Hematopoietic multipotent progenitor cell treated with erythropoietin and hydrocortisone succinate and interleukin-3 and kit ligand, for 17 days (in vitro differentiated cells): Measurements from ENCODE around the gene KCND1.
"Not testable (repeated sequence)": the region's sequence is repeated elsewhere in the genome, so short reads cannot be mapped to it uniquely, and the experiment has no call there.

Source experiments
- DNase-seq: peaks from one replicate; pipeline ENCODE4 v3.0.0-alpha.2; 2015; ENCODE audit warnings: low spot score

KCND1 gene

DNA sequence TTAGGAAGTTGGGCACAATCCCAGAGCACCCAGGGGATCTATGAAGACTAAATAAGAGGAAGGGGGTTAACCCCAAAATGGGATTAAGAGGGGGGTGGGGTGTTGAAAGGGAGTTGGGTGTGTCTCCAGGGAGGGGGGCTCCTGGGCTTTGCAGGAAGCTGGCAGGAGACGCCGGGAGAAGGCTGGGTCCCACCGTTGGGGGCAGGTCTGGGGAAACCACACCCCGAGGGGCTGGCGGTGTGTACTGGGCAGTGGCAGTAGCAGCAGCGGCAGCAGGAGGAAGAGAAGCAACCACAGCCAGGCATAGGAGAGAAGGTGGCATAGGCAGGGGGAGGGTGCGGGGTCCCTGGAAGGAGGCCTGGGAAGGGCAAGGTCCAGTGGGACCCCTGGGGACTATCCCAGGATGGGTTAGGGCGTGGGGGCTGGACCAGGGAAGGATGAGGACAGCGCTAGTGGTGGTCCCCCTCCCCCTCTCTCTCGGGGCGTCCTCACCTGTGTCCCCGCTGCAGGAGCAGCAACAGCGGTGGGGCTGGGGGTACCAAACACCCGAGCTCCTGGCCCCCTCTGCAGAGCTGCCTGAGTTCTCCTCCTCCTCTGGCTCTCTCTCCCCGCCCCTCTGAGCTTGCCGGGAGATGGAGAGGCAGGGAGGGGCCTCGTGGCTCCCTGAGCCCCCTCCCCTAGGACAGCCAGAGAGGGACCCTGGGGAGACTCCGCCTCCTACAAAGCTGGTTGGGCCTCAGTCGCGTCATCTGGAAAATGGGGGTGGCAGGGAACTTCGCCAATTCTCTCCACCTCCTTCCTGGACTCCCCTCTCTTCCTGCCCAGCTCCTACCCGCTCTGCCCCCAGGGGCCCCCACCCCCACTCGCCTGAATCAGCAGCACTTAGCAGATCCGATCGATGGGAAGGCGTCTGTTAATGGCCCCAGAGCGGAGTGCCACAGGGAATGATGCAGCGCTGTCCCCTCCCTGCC lies at the start of gene KCND1:
Gene KCND1, minus strand, starts transcription at position 596 of the 971 bp plus-strand sequence. CDS start 1,573 bp downstream, outside the sequence.
- DNase-seq: peak; percentile 8

DNA sequence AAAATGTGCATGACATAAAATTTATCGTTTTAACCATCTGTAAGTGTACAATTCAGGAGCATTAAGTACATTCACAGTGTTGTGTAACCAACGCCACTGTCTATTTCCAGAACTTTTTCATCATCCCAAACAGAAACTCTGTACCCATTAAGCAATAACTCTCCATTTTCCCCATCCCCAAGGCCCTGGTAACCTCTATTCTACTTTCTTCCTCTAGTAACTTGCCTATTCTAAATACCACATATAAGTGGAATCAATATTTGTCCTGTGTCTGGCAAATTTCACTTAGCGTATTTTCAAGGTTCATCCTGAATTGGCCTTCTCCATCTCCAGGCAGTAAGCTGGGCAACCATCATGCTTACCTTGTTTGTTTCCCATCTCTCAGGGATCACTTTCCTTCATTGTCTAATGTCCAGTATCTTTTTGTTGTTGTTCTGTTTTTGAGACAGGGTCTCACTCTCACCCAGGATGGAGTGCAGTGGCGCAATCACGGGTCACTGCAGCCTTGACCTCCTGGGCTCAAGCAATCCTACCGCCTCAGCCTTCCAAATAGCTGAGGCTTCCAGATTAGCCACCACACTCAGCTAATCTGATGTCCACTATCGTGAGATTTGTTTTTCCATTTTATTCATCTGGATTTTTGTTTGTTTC lies 48.1 kb upstream of the KCND1 start:
- DNase-seq: no peak

DNA sequence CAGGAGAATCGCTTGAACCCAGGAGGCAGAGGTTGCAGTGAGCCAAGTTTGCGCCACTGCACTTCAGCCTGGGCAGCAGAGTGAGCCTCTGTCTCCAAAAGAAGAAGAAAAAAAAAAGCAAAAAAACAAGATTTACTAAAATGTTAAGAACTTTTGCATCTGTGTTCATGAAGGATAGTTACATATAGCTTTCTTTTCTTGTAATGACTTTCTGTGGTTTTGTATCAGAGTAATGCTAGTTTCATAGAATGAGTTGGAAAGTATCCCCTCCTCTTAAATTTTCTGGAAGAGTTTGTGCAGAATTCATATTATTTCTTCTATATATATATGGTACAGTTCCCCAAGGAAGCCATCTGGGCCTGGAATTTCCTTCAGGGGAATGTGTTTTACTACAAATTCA lies 47.4 kb upstream of the KCND1 start:
- DNase-seq: no peak

DNA sequence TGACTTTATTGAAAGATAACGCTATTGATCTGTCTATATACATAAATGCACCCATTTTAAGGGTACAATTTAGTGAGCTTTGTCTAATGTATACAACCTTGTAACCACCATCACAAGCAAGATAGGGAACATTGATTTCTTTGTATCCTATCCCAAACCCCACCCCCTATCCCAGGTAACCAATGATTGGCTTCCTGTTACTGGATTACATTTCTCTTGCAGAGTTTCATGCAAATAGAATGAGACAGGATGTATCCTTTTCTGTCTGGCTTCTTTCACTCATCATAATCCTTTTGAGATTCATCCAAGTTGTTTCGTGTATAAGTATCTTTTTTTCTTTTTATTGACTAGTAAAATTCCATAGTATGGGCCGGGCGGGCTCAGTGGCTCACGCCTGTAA lies 32.1 kb upstream of the KCND1 start:
- no peak for DNase-seq

DNA sequence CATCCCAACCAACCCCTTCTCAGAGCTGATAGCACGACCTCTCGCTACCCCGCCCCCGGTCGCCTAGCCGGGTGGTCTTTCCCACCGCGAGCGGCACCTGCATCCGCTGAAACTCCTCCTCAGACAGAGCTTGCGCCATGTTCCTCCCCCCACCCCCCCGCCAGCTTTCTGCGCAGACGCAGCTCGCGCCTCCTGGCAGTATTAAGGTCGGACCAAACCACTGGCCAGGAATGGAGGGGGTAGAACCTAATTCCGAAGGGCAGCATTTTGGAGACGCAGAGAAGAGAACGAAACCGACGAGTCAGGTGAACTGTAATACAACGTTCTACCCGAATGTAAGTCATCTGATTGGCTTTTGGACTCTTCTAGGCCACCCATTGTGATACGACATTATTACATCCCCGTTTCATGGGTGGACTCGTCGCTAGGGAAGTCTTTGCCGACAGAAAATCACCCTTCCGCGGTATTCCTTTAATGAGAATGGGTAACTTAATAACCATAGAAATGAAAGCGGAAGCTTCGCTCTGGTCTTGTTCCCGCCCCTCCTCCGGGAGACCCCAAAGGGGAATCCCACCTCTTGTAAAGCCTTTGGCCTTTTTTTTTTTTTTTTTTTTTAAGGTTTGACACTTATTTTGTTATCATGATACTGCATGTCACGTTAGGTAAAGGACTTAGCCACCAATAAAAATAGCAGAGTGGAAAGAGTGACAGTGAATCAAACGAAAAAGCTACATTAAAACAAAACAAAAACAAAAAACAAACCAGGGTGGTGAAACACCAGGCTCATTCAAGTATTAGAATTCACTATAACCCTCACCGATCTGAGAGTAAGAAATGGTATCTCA lies 30.7 kb upstream of the KCND1 start, which contains the start of gene GRIPAP1:
Gene GRIPAP1, minus strand, starts transcription at position 174 of the 845 bp plus-strand sequence. Its CDS starts 35 bp downstream, at position 139.
- peak; percentile 91 for DNase-seq

DNA sequence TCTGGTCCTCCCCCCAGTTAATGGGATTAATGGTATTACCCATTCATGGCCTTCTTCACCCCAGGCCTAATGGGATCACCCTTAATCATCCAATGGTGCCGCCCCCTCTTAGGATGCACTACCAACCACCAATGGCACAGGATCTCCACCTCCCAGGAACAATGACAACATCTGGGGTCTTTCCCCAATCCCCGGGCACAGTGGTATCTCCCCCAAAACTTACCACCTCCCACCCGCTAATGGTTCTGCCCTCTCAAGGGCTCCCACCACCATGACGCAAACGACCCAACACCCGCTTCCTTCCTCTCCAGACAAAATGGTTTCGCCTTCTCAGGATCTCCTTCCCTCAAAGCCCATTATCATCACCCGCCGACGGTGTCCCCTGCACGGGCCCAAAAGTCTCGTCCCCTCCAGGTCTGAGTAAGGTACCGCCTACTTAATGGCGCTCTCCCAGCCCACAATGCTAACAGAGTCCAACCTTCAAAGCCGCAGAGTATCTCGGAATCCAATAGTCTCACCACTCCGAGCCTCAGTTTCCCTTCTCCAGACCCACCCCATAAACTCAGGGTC lies 30.0 kb upstream of the KCND1 start:
- DNase-seq: no peak

DNA sequence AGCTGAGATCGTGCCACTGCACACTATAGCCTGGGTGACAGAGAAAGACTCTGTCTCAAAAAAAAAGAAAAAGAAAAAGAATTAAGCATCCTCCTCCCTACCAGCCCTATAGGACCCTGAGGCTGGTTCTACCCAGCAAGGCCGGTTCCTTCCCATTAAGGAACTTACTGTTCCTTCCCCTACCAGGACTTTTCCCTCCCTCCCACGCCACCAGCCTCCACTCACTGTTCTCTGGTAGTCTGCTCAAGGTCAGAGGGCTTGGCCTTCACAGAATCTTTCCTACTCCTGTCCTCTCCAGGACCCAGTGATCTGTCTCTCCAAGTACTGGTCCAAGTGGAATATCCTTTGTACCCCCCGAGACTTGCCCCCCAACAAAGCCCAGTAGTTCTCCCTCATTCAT lies 29.0 kb upstream of the KCND1 start:
- no peak for DNase-seq

DNA sequence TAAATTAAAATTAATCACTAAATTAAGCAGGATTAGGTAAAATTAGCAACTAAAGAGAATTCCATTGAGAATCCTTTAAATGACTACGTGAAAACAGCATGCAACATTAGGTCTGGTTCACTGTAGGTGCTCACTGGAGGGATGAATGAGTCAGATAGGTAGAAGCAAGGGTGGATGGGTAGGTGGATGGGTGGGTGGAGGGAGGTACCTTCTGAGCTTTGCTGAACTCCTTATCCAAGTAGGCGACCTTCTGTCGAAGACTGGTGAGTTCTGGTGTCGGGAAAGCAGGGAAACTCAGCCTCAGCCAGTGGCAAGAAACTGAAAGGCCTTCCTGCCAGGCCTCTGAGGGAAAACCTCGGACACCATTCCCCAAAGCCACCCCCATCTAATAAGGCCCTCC lies 27.4 kb upstream of the KCND1 start:
- DNase-seq: no peak

DNA sequence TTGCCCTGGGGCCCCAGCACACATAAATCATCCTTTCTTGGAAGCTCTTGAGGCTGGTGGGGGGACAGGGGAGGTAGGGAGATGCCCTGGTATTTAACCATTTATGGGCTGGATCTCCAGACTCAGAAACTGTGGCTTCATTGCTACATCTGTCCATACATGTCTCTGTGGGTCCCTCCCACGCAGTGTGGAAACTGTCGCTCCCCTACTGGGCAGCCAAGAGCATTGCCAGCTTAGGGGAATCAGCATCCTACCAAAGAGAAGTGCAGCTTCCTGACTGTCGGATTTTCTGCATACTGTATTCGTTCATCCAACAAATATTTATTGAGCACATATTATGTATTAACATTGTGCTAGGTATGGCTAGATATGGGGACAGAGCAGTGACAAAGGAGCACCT lies 26.7 kb upstream of the KCND1 start:
- DNase-seq: no peak

DNA sequence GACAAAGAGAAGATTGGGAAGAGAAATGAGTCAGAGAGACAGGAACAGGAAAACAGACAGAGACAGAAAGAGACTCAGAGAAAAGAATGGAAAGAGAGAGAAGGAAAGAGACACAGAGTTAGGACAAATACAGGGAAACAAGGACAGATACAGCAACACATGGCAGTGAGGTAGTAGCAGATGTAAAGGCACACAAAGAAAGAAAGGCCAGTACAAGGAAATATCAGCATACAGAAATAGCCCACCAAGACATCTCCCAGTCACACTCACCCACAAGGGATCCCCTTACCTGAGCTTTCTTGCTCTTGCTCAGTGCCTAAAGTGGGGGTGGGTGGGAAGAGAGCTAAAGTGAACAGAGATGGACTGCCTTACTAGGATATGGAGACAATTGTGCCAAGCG lies 26.2 kb upstream of the KCND1 start:
- DNase-seq: no peak

DNA sequence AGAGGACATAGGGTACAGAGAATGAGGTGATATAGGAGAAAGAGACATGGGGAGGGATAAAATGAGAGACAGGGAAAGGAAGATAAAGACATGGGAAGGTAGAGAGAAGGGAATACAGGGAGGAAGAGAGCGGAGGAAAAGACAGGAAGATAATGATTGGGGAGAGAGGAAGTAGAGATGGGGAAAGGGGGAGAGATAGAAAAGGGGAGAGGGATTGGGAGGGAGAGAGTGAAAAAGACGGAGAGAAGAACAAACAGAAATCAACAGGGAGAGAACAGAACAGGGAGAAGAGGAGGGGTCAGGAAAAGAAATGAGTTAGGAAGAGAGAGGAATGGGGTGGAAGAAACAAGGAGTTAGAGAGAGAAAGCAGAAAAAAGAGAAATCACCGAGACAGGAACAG lies 25.8 kb upstream of the KCND1 start:
- DNase-seq: no peak

DNA sequence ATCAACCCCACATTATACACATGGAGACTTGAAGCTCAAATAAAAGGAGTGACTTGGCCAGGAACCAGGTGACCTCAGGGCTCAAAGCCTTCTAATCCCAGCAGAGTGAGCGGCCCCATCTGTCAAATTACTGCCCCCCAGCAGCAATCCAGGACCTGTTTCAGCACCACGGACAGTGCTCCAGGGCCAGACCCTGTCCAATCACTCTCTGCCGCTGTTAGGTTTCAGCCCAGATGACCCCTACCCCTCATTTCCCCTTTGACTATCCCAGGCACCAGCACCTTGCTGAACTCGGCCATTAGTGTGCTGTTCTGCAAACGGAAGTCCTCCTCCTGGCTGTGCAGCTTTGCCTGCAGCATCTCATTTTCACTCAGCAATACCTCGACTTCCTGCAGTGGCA lies 25.3 kb upstream of the KCND1 start:
- DNase-seq: no peak

DNA sequence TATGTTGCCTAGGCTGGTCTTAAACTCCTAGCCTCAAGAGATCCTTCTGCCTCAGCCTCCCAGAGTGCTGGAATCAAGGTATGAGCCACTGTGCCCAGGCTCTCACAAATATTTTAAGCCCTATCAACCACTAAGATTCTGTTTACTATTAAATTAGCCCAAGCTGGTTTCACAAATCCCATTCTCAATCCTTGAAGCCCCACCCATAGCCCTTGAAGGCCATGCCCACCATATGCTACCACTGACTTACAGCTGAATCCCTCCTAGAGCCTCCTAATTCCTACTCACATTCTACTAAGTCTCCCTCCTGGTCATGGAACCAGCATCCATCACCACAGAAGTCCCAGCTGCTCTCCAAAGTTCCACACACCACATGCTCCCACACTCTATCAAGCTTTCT lies 20.7 kb upstream of the KCND1 start:
- DNase-seq: no peak

DNA sequence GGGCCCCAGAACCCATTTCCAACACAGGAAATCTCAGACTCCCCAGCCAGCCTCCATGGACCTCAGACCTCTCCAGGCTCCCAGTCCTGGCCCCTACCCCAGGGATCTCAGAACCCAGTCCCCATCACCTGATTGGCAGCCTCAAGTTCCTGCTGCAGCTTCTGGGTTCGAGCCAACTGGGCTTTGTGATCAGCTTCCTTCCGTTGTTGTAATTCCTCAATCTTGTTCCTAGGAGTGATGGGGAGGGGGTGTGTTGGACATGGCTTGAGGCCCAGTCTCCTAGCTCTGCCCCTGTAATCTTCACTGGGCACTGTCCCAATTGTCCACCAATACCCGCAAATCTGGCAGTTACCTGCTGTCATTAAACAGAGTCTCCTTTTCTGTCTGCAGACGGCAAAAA lies 17.8 kb upstream of the KCND1 start:
- no peak for DNase-seq

DNA sequence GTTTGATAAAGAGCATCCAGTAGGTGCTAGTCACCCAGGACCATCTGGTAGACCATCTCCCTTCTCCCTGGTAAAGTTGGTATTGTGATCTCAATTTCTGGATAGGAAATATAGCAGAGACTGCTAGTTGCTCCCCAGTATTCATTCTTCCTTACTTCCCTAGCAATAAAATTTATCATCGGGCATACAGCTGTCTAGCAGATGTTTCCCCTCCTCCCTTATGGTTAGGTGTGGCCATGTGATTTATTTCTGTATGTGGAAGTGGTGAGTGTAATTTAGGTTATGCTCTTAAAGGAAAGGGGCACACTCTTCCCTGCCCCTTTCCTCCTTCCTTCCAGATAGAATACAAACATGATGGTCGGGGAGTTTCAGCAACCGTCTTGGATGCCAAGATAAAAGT lies 12.3 kb upstream of the KCND1 start:
- DNase-seq: no peak

DNA sequence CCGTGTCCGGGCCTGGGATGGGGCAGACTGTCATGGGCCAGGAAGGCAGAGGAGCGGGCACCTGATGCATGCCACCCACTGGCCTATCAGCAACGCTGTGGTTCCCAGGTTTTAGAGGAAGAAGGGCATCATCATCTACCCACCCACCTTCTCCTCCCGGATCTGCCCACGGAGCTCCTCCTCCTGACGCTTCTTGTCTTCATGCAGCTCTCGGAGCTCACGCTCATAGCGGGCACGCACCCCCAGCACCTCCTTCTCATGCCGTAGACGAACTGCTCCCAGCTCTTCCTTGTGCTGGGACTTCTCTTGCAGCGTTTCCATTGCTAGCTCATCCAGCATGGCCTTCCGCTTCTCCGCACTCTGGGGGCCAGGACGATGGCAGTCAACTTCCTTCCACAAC lies 11.4 kb upstream of the KCND1 start:
- DNase-seq: no peak

DNA sequence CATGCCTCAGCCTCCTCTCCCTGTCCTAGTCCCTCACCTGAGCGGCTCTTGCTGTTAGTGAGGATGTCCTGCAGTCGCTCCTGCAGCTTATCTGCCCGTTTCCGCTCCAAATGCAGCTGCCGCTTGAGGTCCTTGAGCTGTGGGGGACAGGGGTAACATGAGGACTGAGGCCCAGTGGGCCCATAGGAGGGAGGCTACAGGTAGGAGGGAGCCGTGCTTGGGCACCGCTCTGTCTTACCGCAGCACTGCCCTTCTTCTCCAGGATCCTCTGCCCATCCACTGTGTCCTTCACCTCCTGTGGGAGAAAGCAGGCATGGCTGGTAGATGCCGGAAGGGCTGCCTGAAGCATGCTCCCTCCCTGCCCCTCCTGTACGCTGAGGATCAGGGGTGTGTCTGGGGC lies 9.5 kb upstream of the KCND1 start:
- no peak for DNase-seq

DNA sequence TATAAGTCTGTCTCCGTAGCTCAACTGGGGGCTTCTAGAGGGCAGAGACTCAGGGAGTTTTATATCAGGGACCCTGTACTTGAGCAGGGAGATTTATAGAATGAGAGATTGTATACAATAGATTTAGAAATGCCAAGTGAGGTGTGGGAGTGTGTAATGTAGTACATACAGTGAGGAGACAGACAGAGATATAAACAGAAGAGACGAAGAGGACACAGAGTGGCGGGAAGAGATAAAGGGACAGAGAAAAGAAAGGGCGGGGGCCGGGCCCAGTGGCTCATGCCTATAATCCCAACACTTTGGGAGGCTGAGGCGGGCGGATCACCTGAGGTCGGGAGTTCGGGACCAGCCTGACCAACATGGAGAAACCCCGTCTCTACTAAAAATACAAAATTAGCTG lies 8.7 kb upstream of the KCND1 start:
- DNase-seq: not testable (repeated sequence)

DNA sequence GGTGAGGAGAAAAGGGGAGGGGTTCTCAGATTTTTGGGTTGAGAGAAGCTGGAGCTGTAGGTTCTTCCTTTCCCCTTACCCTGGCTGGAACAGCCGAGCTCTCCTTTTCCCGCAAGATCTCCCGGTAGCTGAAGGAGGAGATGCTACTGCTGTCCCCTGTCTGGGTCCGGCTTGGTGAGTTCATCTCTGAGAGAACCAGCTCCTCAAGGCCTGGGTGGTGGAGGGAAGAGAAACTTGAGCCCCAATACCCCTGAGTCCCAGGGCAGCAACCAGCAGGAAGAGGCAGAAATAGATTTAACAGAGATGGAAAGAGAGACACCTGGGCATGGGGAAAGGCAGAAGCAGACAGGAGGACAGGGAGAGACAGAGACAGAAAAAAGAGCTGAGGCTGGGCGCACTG lies 6.6 kb upstream of the KCND1 start:
- DNase-seq: no peak

DNA sequence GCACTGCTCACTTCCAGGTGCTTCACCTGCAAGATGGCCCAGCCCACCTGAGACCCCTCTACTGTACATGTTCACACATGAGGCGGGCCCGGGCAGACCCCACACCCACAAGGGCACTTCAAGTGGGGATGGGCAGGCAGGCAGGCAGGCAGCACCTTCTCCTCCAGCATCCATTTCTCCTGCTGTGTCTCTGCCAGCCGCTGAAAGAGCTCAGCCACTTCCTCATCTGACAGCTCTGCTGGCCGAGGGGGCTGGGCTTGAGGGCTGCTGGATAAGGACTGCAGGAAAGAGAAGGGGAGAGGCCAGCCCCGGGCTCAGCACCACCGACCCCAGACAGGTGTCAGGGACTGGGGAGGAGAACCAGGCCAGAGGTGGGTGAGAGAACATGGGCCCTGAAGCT lies 4.4 kb upstream of the KCND1 start:
- no peak for DNase-seq

DNA sequence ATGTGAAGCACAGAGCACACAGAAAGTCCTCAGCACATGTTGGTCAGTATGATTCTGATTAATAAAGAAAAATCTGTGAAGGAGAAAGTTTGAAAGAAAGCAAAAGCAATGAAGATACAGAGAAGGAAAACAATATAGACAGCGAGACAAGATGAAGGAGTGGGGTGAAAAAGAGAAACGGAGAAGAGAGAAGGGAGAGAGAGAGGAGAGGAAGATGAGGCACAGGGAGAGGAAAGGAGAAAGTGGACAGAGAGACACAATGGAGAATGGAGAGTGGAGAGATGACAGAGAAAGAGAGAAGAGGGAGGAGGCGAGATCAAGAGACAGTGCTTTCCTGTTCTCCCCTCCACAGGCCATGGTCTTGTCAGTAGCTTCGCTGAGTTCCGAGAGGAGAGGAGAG lies 3.9 kb upstream of the KCND1 start:
- no peak for DNase-seq

DNA sequence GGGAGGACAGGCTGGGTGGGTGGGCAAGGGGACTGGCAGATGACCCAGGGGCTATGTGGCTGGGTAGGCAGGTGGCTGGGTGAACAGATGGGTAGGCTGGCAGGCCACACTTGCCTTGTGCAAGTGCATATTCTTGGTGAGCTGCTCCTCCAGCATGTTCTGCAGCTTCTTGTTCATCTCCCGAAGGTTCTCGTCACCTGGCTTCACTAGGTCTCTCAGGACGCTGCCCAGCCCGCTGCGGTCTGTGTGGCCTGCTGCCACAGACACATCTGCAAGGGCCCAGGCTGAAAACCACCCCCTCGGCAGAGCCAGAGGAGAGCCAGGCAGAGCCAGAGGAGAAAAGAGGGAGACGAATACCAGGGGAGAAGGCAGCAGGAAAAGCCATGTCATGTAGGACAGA lies 3.4 kb upstream of the KCND1 start:
- no peak for DNase-seq
